Kidney (tissue), 14 donors: ENCODE data around the gene PIK3AP1. TPM values are rescaled to one million over a fixed set of nuclear protein-coding genes. Genes with fewer than 3 reads are reported as not detected.

Experiments used
- DNase-seq, 5 donors: peaks; one replicate each; pipeline ENCODE4 v3.0.0-alpha.2; 2013 to 2020
- FAIRE-seq: peaks from 2 replicates; lab custom pipeline; 2012; peaks lifted over from hg19 to GRCh38; lab: Jason Lieb, UNC
- H3K27ac ChIP-seq, 2 donors: one replicate each; pipeline ENCODE4 v1.7.0; 2013; ENCODE audit warnings: low read depth in 2 of 2, low read length in 2 of 2, inconsistent platforms in 1 of 2
- H3K27me3 ChIP-seq: one replicate; pipeline ENCODE4 v1.7.1; 2013; ENCODE audit warnings: low read length, inconsistent platforms; ENCODE audit not compliant: control insufficient read depth, insufficient read depth
- H3K36me3 ChIP-seq, 3 donors: one replicate each; pipeline versions ENCODE4 v1.7.0 to v1.7.1; 2013; ENCODE audit warnings: low read length in 3 of 3, control low read depth in 1 of 3, inconsistent platforms in 1 of 3; ENCODE audit not compliant: insufficient read depth in 3 of 3, control insufficient read depth in 2 of 3
- H3K4me1 ChIP-seq, 3 donors: one replicate each; pipeline versions ENCODE4 v1.7.0 to v1.7.1; 2013; ENCODE audit warnings: low read length in 3 of 3, inconsistent platforms in 1 of 3, low read depth in 1 of 3; ENCODE audit not compliant: control insufficient read depth in 2 of 3, insufficient read depth in 2 of 3
- H3K4me3 ChIP-seq, 3 donors: one replicate each; pipeline versions ENCODE4 v1.7.0 to v1.8.1; 2013; ENCODE audit warnings: low read length in 3 of 3, control low read depth in 1 of 3, inconsistent platforms in 1 of 3
- H3K9ac ChIP-seq, 3 donors: one replicate each; pipeline versions ENCODE4 v1.7.0 to v1.7.1; 2013; ENCODE audit warnings: low read length in 3 of 3, control low read depth in 1 of 3, inconsistent platforms in 1 of 3
- H3K9me3 ChIP-seq, 3 donors: one replicate each; pipeline versions ENCODE4 v1.7.0 to v1.7.1; 2013; ENCODE audit warnings: low read length in 3 of 3, control low read depth in 1 of 3, inconsistent platforms in 1 of 3; ENCODE audit not compliant: control insufficient read depth in 2 of 3, insufficient read depth in 1 of 3
- CTCF ChIP-seq: IDR thresholded peaks from 3 replicates; pipeline ENCODE4 v1.5.1; 2012; ENCODE audit warnings: mild to moderate bottlenecking, moderate library complexity, borderline replicate concordance; ENCODE audit not compliant: insufficient read depth; ENCODE audit errors: extremely low read depth
- intact Hi-C: fragments of 100-400 bp; cut with DNase I; formaldehyde crosslinking; loops from one replicate; pipeline ENCODE4 v1.11.1; 2022
- polyA plus RNA-seq: library from polyadenylated mRNA; stranded (reverse); fragments of 350-450 nt; fragmentation: Illumina TruSeq; extraction: RNeasy Lipid Tissue Mini Kit (QIAGEN cat#74804); gene quantifications from one replicate; pipeline ENCODE4 v1.2.3, GENCODE V29; 2014; ENCODE audit warnings: low read depth, low replicate concordance; ENCODE audit not compliant: insufficient read depth
- total RNA-seq: library from RNA; stranded (reverse); fragmentation: NEBNext Ultra II Directional; extraction: Animal tissue kit (Norgen Biotek cat#: 25700); gene quantifications from one replicate; pipeline ENCODE4 v1.2.1, GENCODE V29; 2021
- donor health status: control.
- donor health status: control.
- donor health status: control.
- donor health status: control.
- donor health status: control.
- donor health status: DM: yes; HTN: yes; CAD: no.
- donor health status: Normal renal cell carcinoma (clear cell type).

Gene PIK3AP1
- total and polyA plus RNA-seq, 2 donors from 2014 or later = 6.5 to 28.4 TPM

GRCh38 chr10:96695366-96695765, 24.9 kb downstream of the PIK3AP1 start:
- no peak for TF ChIP-seq CTCF
- DNase-seq = no peak
- FAIRE-seq = no peak
- Histone ChIP-seq H3K9me3 (no peaks in the 10 kb centered on the region), H3K4me1 (no peaks in the 10 kb centered on the region), H3K36me3 (no peaks in the 10 kb centered on the region), H3K27me3 (no peaks in the 10 kb centered on the region), H3K4me3 (no peak overlapping the region), H3K27ac (no peak overlapping the region), H3K9ac (no peak overlapping the region)
- intact Hi-C loops = no loop called here

GRCh38 chr10:96693431-96693830, 26.9 kb downstream of the PIK3AP1 start:
- no peak overlapping the region for H3K27ac ChIP-seq
- no peak for TF ChIP-seq CTCF
- H3K4me3 ChIP-seq = no peak overlapping the region
- H3K36me3 ChIP-seq = no peaks in the 10 kb centered on the region
- H3K9ac ChIP-seq = no peak overlapping the region
- H3K4me1 ChIP-seq = no peaks in the 10 kb centered on the region
- no peaks in the 10 kb centered on the region for H3K9me3 ChIP-seq
- intact Hi-C loops = no loop called here
- FAIRE-seq (no peak), DNase-seq (no peak)
- H3K27me3 ChIP-seq = no peaks in the 10 kb centered on the region

GRCh38 chr10:96692427-96692826, 27.9 kb downstream of the PIK3AP1 start:
- no peaks in the 10 kb centered on the region for H3K4me1 ChIP-seq
- FAIRE-seq (no peak), DNase-seq (no peak)
- no peaks in the 10 kb centered on the region for H3K9me3 ChIP-seq
- no peaks in the 10 kb centered on the region for H3K36me3 ChIP-seq
- TF ChIP-seq CTCF = no peak
- H3K9ac ChIP-seq = no peak overlapping the region
- H3K4me3 ChIP-seq = no peak overlapping the region
- no peaks in the 10 kb centered on the region for H3K27me3 ChIP-seq
- H3K27ac ChIP-seq = no peak overlapping the region
- intact Hi-C loops = no loop called here

GRCh38 chr10:96691761-96692160, 28.6 kb downstream of the PIK3AP1 start:
- H3K4me1 ChIP-seq = no peaks in the 10 kb centered on the region
- TF ChIP-seq CTCF = no peak
- FAIRE-seq = no peak
- H3K4me3 ChIP-seq = no peak overlapping the region
- H3K27ac ChIP-seq = no peak overlapping the region
- intact Hi-C loops = no loop called here
- no peaks in the 10 kb centered on the region for H3K27me3 ChIP-seq
- no peak overlapping the region for H3K9ac ChIP-seq
- no peaks in the 10 kb centered on the region for H3K36me3 ChIP-seq
- DNase-seq = no peak
- H3K9me3 ChIP-seq = no peaks in the 10 kb centered on the region
